IPS DF 4.7 (cell line): Measurements from ENCODE around the gene APBB3.

ENCODE experiments used
- DNase-seq: peaks from one replicate; pipeline ENCODE4 v3.0.0-alpha.2; 2013; ENCODE audit warnings: low spot score; ENCODE audit errors: extremely low read depth

Gene APBB3

GRCh38 chr5:140576776-140577201 lies 12.4 kb upstream of the APBB3 start:
- no peak for DNase-seq

- DNase-seq = no peak
Observed at GRCh38 chr5:140575309-140575708, 10.9 kb upstream of the APBB3 start.

GRCh38 chr5:140574165-140574564 lies 9.8 kb upstream of the APBB3 start:
- DNase-seq = no peak

GRCh38 chr5:140573683-140574082 lies 9.3 kb upstream of the APBB3 start:
- no peak for DNase-seq

GRCh38 chr5:140571105-140571504 lies 6.7 kb upstream of the APBB3 start:
- DNase-seq = no peak

- no peak for DNase-seq
Observed at GRCh38 chr5:140570488-140570887, 6.1 kb upstream of the APBB3 start.

GRCh38 chr5:140570058-140570457 lies 5.7 kb upstream of the APBB3 start:
- no peak for DNase-seq

- DNase-seq = no peak
Observed at GRCh38 chr5:140569197-140569596, 4.8 kb upstream of the APBB3 start.

- no peak for DNase-seq
Observed at GRCh38 chr5:140568443-140569063, 4.2 kb upstream of the APBB3 start.

- no peak for DNase-seq
Observed at GRCh38 chr5:140567871-140568270, 3.5 kb upstream of the APBB3 start.

GRCh38 chr5:140567136-140567818 lies 2.9 kb upstream of the APBB3 start:
- DNase-seq = no peak

GRCh38 chr5:140566665-140567064 lies 2.3 kb upstream of the APBB3 start:
- no peak for DNase-seq

- DNase-seq = no peak
Observed at GRCh38 chr5:140565780-140566095, 1.3 kb upstream of the APBB3 start.

- DNase-seq = no peak
Observed at GRCh38 chr5:140565024-140565779, 804 bp upstream of the APBB3 start.

GRCh38 chr5:140563596-140563995 lies 802 bp downstream of the APBB3 start:
- DNase-seq = no peak

- DNase-seq = no peak
Observed at GRCh38 chr5:140561753-140562523, 2.5 kb downstream of the APBB3 start.

GRCh38 chr5:140560227-140560626 lies 4.2 kb downstream of the APBB3 start:
- no peak for DNase-seq

GRCh38 chr5:140558542-140558941 lies 5.9 kb downstream of the APBB3 start:
- no peak for DNase-seq

- no peak for DNase-seq
Observed at GRCh38 chr5:140557965-140558364, 6.4 kb downstream of the APBB3 start.

GRCh38 chr5:140557136-140557805 lies 7.1 kb downstream of the APBB3 start, which contains the start of gene SRA1:
TSS of gene SRA1 (minus strand) at chr5:140557473. CDS start at chr5:140557452, 21 bp downstream.
- no peak for DNase-seq

- DNase-seq = no peak
Observed at GRCh38 chr5:140556438-140556837, 8.0 kb downstream of the APBB3 start.
